Chondrocyte (in vitro differentiated cells): ENCODE results near the gene RAPGEF6. TPM values are rescaled to one million over a fixed set of nuclear protein-coding genes. Genes with fewer than 3 reads are reported as not detected.

ENCODE experiments used
- DNase-seq: peaks from one replicate; pipeline ENCODE4 v3.0.0; 2021; ENCODE audit warnings: mixed read lengths, low spot score
- H3K27ac Mint-ChIP-seq: one replicate; pipeline ENCODE4 v1.8.0; 2021; ENCODE audit warnings: mild to moderate bottlenecking, moderate library complexity, mixed read lengths; ENCODE audit not compliant: unreplicated experiment
- H3K27me3 Mint-ChIP-seq: 2 replicates; pipeline ENCODE4 v1.8.0; 2021; ENCODE audit warnings: low read depth, mixed read lengths
- H3K36me3 Mint-ChIP-seq: 2 replicates; pipeline ENCODE4 v1.8.0; 2021; ENCODE audit warnings: low read depth, mixed read lengths
- H3K4me1 Mint-ChIP-seq: 2 replicates; pipeline ENCODE4 v1.8.0; 2021; ENCODE audit warnings: low read depth, mild to moderate bottlenecking, mixed read lengths
- H3K4me3 Mint-ChIP-seq: one replicate; pipeline ENCODE4 v1.8.0; 2021; ENCODE audit warnings: mild to moderate bottlenecking, moderate library complexity, mixed read lengths; ENCODE audit not compliant: unreplicated experiment
- H3K9me3 Mint-ChIP-seq: 2 replicates; pipeline ENCODE4 v1.8.0; 2021; ENCODE audit warnings: low read depth, mixed read lengths
- CTCF ChIP-seq: fragments of 200-600 bp; sonication (generic); IDR thresholded peaks from 2 replicates; pipeline ENCODE4 v1.5.0; 2021; ENCODE audit warnings: antibody characterized with exemption, mild to moderate bottlenecking, moderate library complexity
- total RNA-seq: library from RNA; stranded (reverse); gene quantifications from 3 replicates; pipeline ENCODE4 v1.2.1, GENCODE V29; 2021

The RAPGEF6 gene
- total RNA-seq, 1 donor from 2014 or later = 13.6 TPM

- peaks cover 59% of the 10 kb centered on the region for H3K4me1 Mint-ChIP-seq
- no peaks in the 10 kb centered on the region for H3K9me3 Mint-ChIP-seq
- no peak overlapping the region for H3K4me3 Mint-ChIP-seq
- DNase-seq = no peak
- peak overlapping the region; percentile 94 for H3K27ac Mint-ChIP-seq
- peak; percentile 23 for TF ChIP-seq CTCF
- no peaks in the 10 kb centered on the region for H3K36me3 Mint-ChIP-seq
- no peaks in the 10 kb centered on the region for H3K27me3 Mint-ChIP-seq
Observed at GRCh38 chr5:131610198-131611063, 24.6 kb downstream of the RAPGEF6 start.

GRCh38 chr5:131609774-131610173 lies 25.3 kb downstream of the RAPGEF6 start:
- H3K4me3 Mint-ChIP-seq = no peak overlapping the region
- peak overlapping the region; percentile 94 for H3K27ac Mint-ChIP-seq
- DNase-seq = no peak
- TF ChIP-seq CTCF = no peak
- H3K9me3 Mint-ChIP-seq = no peaks in the 10 kb centered on the region
- H3K36me3 Mint-ChIP-seq = no peaks in the 10 kb centered on the region
- H3K4me1 Mint-ChIP-seq = peaks cover 53% of the 10 kb centered on the region
- H3K27me3 Mint-ChIP-seq = no peaks in the 10 kb centered on the region

- DNase-seq = no peak
- no peak for TF ChIP-seq CTCF
- Mint-ChIP-seq H3K27me3 (no peaks in the 10 kb centered on the region), H3K4me1 (peaks cover 51% of the 10 kb centered on the region), H3K9me3 (no peaks in the 10 kb centered on the region), H3K27ac (peak overlapping the region; percentile 50), H3K4me3 (no peak overlapping the region), H3K36me3 (no peaks in the 10 kb centered on the region)
Observed at GRCh38 chr5:131608597-131608996, 26.4 kb downstream of the RAPGEF6 start.

- Mint-ChIP-seq H3K4me3 (no peak overlapping the region), H3K36me3 (no peaks in the 10 kb centered on the region), H3K4me1 (peaks cover 51% of the 10 kb centered on the region), H3K27me3 (no peaks in the 10 kb centered on the region), H3K27ac (peak overlapping the region; percentile 50), H3K9me3 (no peaks in the 10 kb centered on the region)
- no peak for DNase-seq
- TF ChIP-seq CTCF = no peak
Observed at GRCh38 chr5:131607903-131608540, 27.0 kb downstream of the RAPGEF6 start.

- H3K36me3 Mint-ChIP-seq = no peaks in the 10 kb centered on the region
- DNase-seq = no peak
- H3K27ac Mint-ChIP-seq = peak overlapping the region; percentile 50
- H3K9me3 Mint-ChIP-seq = no peaks in the 10 kb centered on the region
- H3K4me3 Mint-ChIP-seq = no peak overlapping the region
- peaks cover 51% of the 10 kb centered on the region for H3K4me1 Mint-ChIP-seq
- H3K27me3 Mint-ChIP-seq = no peaks in the 10 kb centered on the region
- TF ChIP-seq CTCF = no peak
Observed at GRCh38 chr5:131607418-131607817, 27.6 kb downstream of the RAPGEF6 start.
